GM18858 (cell line): Measurements from ENCODE around the gene SLC8A2.
"Not testable (repeated sequence)": the region's sequence is repeated elsewhere in the genome, so short reads cannot be mapped to it uniquely, and the experiment has no call there.

Source experiments
- ATAC-seq: cut with Tn5 transposase; IDR thresholded peaks from one replicate; pipeline ENCODE4 v1.9.1; 2021; ENCODE audit not compliant: unreplicated experiment

SLC8A2 gene

GRCh38 chr19:47415953-47416642 is 55.6 kb downstream of the SLC8A2 start:
- no peak for ATAC-seq

- ATAC-seq, result no peak
These were observed 57.2 kb downstream of the SLC8A2 start for GRCh38 chr19:47414469-47414868.

GRCh38 chr19:47413941-47414340 is 57.8 kb downstream of the SLC8A2 start:
- ATAC-seq, result no peak

- not testable (repeated sequence) for ATAC-seq
These were observed 60.0 kb downstream of the SLC8A2 start for GRCh38 chr19:47411696-47412095.

GRCh38 chr19:47411101-47411500 is 60.6 kb downstream of the SLC8A2 start:
- no peak for ATAC-seq

- no peak for ATAC-seq
These were observed 63.3 kb downstream of the SLC8A2 start for GRCh38 chr19:47408156-47408938.

GRCh38 chr19:47407417-47407774 is 64.3 kb downstream of the SLC8A2 start:
- ATAC-seq, result no peak

- ATAC-seq, result no peak
These were observed 64.8 kb downstream of the SLC8A2 start for GRCh38 chr19:47406711-47407416.

- ATAC-seq, result no peak
These were observed 65.8 kb downstream of the SLC8A2 start for GRCh38 chr19:47405854-47406417.

- ATAC-seq, result no peak
These were observed 66.5 kb downstream of the SLC8A2 start for GRCh38 chr19:47405197-47405550.

GRCh38 chr19:47404334-47405196 is 67.1 kb downstream of the SLC8A2 start:
- no peak for ATAC-seq

- no peak for ATAC-seq
These were observed 69.2 kb downstream of the SLC8A2 start for GRCh38 chr19:47402504-47402903.

- no peak for ATAC-seq
These were observed 72.7 kb downstream of the SLC8A2 start for GRCh38 chr19:47398707-47399597.

- no peak for ATAC-seq
These were observed 80.0 kb downstream of the SLC8A2 start for GRCh38 chr19:47391510-47392223.

GRCh38 chr19:47390533-47391488 is 80.9 kb downstream of the SLC8A2 start:
- ATAC-seq, result no peak

GRCh38 chr19:47389150-47389556 is 82.5 kb downstream of the SLC8A2 start:
- ATAC-seq, result no peak

- not testable (repeated sequence) for ATAC-seq
These were observed 83.0 kb downstream of the SLC8A2 start for GRCh38 chr19:47388721-47389120.

- not testable (repeated sequence) for ATAC-seq
These were observed 84.1 kb downstream of the SLC8A2 start for GRCh38 chr19:47387623-47388022.
